WI38 (cell line): ENCODE measurements around the gene NDUFB11.
A peak's percentile ranks its signal among the peaks of the same experiment; 100 is the strongest.
"Not testable (repeated sequence)": the region's sequence is repeated elsewhere in the genome, so short reads cannot be mapped to it uniquely, and the experiment has no call there.

ENCODE experiments used
- H3K4me3 ChIP-seq: 2 replicates; pipeline ENCODE4 v1.5.1; 2011; ENCODE audit warnings: low read depth, mild to moderate bottlenecking, control low read depth, low read length
- CTCF ChIP-seq: IDR thresholded peaks from 2 replicates; pipeline ENCODE4 v1.5.1; 2012; ENCODE audit warnings: low read depth, mild to moderate bottlenecking, control low read depth, low read length

The NDUFB11 gene

GRCh38 chrX:47112316-47112954 is 32.1 kb downstream of the NDUFB11 start:
- H3K4me3 ChIP-seq = no peak overlapping the region
- no peak for TF ChIP-seq CTCF

GRCh38 chrX:47110936-47111615 is 33.4 kb downstream of the NDUFB11 start:
- not testable (repeated sequence) for H3K4me3 ChIP-seq

GRCh38 chrX:47101206-47101605 is 43.3 kb downstream of the NDUFB11 start:
- no peak for TF ChIP-seq CTCF
- no peak overlapping the region for H3K4me3 ChIP-seq

GRCh38 chrX:47098338-47099094 is 46.0 kb downstream of the NDUFB11 start:
- TF ChIP-seq CTCF = no peak
- H3K4me3 ChIP-seq = no peak overlapping the region

- TF ChIP-seq CTCF = no peak
- no peak overlapping the region for H3K4me3 ChIP-seq
These were observed 47.5 kb downstream of the NDUFB11 start for GRCh38 chrX:47097018-47097417.

- no peak overlapping the region for H3K4me3 ChIP-seq
- no peak for TF ChIP-seq CTCF
These were observed 50.6 kb downstream of the NDUFB11 start for GRCh38 chrX:47093860-47094259.

GRCh38 chrX:47093248-47093647 is 51.3 kb downstream of the NDUFB11 start:
- 0 out of 2 replicates have a peak, but pooled peaks have one; percentile 6 for TF ChIP-seq CTCF
- H3K4me3 ChIP-seq = no peak overlapping the region
